ENCODE data around the gene TOR4A.

Gene TOR4A

DNA sequence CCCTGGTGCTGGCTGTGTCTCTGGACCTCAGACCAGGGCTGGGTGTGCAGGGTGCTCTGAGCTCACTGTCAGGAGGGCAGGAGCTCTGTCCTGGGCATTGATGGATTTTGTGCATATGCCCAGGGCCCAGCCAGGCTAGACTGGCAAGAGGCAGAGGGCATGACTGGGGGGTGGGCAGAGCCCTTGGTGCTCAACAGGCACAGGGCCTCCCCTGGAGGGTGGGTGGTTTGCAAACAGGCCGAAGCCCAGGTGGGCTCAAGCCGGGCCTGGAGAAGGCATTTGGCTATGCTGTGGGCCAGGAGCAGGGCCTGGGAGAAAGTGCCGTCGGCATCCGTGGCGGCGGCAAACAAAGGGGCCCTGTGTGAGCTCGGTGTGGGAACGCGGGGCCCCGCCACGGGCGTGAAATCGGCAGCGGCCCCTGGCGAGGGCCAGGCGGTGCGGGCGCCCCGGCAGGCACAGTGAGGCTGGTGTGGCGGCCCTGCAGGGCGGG lies 26.4 kb downstream of the TOR4A start:
- no peak overlapping the region for H3K4me3 ChIP-seq (ENCODE audit: low read depth, low read length)
- DNase-seq (ENCODE audit: low read depth), result no peak
- TF ChIP-seq CTCF (IDR thresholded peaks at IDR 0.05; ENCODE audit: low read depth, low read length) (no peak), MYC (IDR thresholded peaks at IDR 0.05; ENCODE audit: low read depth, low read length) (no peak), MAX (IDR thresholded peaks at IDR 0.05; ENCODE audit: low read depth, low read length) (no peak), POLR2A (IDR thresholded peaks at IDR 0.05; ENCODE audit: extremely low read depth, insufficient read length) (no peak)

GRCh38 chr9:137304383-137305059 lies 27.0 kb downstream of the TOR4A start:
- TF ChIP-seq MYC (IDR thresholded peaks at IDR 0.05; ENCODE audit: low read depth, low read length) (no peak), POLR2A (IDR thresholded peaks at IDR 0.05; ENCODE audit: extremely low read depth, insufficient read length) (no peak), MAX (IDR thresholded peaks at IDR 0.05; ENCODE audit: low read depth, low read length) (no peak), CTCF (IDR thresholded peaks at IDR 0.05; ENCODE audit: low read depth, low read length) (no peak)
- H3K4me3 ChIP-seq (ENCODE audit: low read depth, low read length), result no peak overlapping the region
- no peak for DNase-seq (ENCODE audit: low read depth)

GRCh38 chr9:137305060-137305797 lies 27.7 kb downstream of the TOR4A start:
- no peak for DNase-seq (ENCODE audit: low read depth)
- TF ChIP-seq POLR2A (IDR thresholded peaks at IDR 0.05; ENCODE audit: extremely low read depth, insufficient read length) (no peak), MYC (IDR thresholded peaks at IDR 0.05; ENCODE audit: low read depth, low read length) (no peak), CTCF (IDR thresholded peaks at IDR 0.05; ENCODE audit: low read depth, low read length) (no peak), MAX (IDR thresholded peaks at IDR 0.05; ENCODE audit: low read depth, low read length) (no peak)
- H3K4me3 ChIP-seq (ENCODE audit: low read depth, low read length), result no peak overlapping the region

DNA sequence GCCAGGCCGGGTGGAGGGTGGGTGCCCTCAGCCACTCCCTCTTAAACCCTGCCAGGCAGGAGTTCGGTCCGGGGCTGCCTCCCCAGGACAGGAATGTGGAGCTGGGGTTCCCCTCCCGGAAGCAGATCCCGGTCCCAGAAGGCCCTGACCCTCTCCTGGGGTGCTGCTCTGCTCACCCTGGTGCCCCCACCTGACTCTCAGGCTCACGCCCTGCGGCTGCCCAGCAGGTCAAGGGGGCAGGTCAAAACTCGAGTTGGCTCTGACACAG lies 28.2 kb downstream of the TOR4A start:
- no peak overlapping the region for H3K4me3 ChIP-seq (ENCODE audit: low read depth, low read length)
- TF ChIP-seq MAX (IDR thresholded peaks at IDR 0.05; ENCODE audit: low read depth, low read length) (no peak), CTCF (IDR thresholded peaks at IDR 0.05; ENCODE audit: low read depth, low read length) (no peak), MYC (IDR thresholded peaks at IDR 0.05; ENCODE audit: low read depth, low read length) (no peak), POLR2A (IDR thresholded peaks at IDR 0.05; ENCODE audit: extremely low read depth, insufficient read length) (no peak)

GRCh38 chr9:137306066-137306849 lies 28.7 kb downstream of the TOR4A start:
- TF ChIP-seq CTCF (IDR thresholded peaks at IDR 0.05; ENCODE audit: low read depth, low read length), result no peak
- TF ChIP-seq MYC (IDR thresholded peaks at IDR 0.05; ENCODE audit: low read depth, low read length), result no peak
- TF ChIP-seq MAX (IDR thresholded peaks at IDR 0.05; ENCODE audit: low read depth, low read length), result no peak
- no peak for TF ChIP-seq POLR2A (IDR thresholded peaks at IDR 0.05; ENCODE audit: extremely low read depth, insufficient read length)
- no peak overlapping the region for H3K4me3 ChIP-seq (ENCODE audit: low read depth, low read length)
- DNase-seq (ENCODE audit: low read depth), result no peak

More for the DNA sequence above, 28.2 kb downstream of the TOR4A start:
- no peak for DNase-seq (ENCODE audit: low read depth)
